Loucy (cell line): ENCODE results near the gene INCENP.
"Not testable (repeated sequence)": the region's sequence is repeated elsewhere in the genome, so short reads cannot be mapped to it uniquely, and the experiment has no call there.

Experiments
- H2AFZ ChIP-seq: fragments of 200-600 bp; sonication (generic); 2 replicates; pipeline ENCODE4 v1.6.0; 2016; ENCODE audit warnings: antibody characterized with exemption, mild to moderate bottlenecking, low read length, moderate library complexity
- H3F3A ChIP-seq: fragments of 200-600 bp; 2 replicates; pipeline ENCODE4 v1.6.0; 2016; ENCODE audit warnings: antibody characterized with exemption, low read depth, mild to moderate bottlenecking
- H3K27me3 ChIP-seq: fragments of 200-600 bp; sonication (generic); 2 replicates; pipeline ENCODE4 v1.6.1; 2014; ENCODE audit warnings: low read length, mild to moderate bottlenecking; ENCODE audit not compliant: insufficient read depth, poor library complexity, severe bottlenecking
- H3K36me3 ChIP-seq: fragments of 200-600 bp; sonication (generic); 2 replicates; pipeline ENCODE4 v1.6.1; 2016; ENCODE audit warnings: low read length; ENCODE audit not compliant: insufficient read depth
- H3K4me1 ChIP-seq: fragments of 200-600 bp; sonication (generic); 2 replicates; pipeline ENCODE4 v1.5.1; 2014; ENCODE audit warnings: low read length, mild to moderate bottlenecking; ENCODE audit not compliant: insufficient read depth, poor library complexity, severe bottlenecking
- H3K4me2 ChIP-seq: fragments of 200-600 bp; sonication (generic); 2 replicates; pipeline ENCODE4 v1.6.0; 2014; ENCODE audit warnings: antibody characterized with exemption, low read length, low read depth, mild to moderate bottlenecking; ENCODE audit not compliant: poor library complexity, severe bottlenecking
- H3K4me3 ChIP-seq: fragments of 200-600 bp; sonication (generic); 2 replicates; pipeline ENCODE4 v1.5.1; 2014; ENCODE audit warnings: low read length, mild to moderate bottlenecking, mixed read lengths; ENCODE audit not compliant: poor library complexity, severe bottlenecking
- H3K79me2 ChIP-seq: fragments of 200-600 bp; sonication (generic); 2 replicates; pipeline ENCODE4 v1.6.1; 2014; ENCODE audit warnings: low read length; ENCODE audit not compliant: insufficient read depth
- H3K9ac ChIP-seq: fragments of 200-600 bp; sonication (generic); 2 replicates; pipeline ENCODE4 v1.6.0; 2014; ENCODE audit warnings: mild to moderate bottlenecking, low read depth, low read length, moderate library complexity; ENCODE audit not compliant: poor library complexity, severe bottlenecking
- H3K9me2 ChIP-seq: fragments of 200-600 bp; sonication (generic); replicated peaks from 2 replicates; pipeline ENCODE4 v1.6.1; 2016; ENCODE audit warnings: low read depth, low read length, mixed read lengths
- H3K9me3 ChIP-seq: fragments of 200-600 bp; sonication (generic); 2 replicates; pipeline ENCODE4 v1.6.1; 2014; ENCODE audit warnings: mild to moderate bottlenecking, antibody characterized with exemption, low read length, low read depth; ENCODE audit not compliant: insufficient read depth
- H4K20me1 ChIP-seq: fragments of 200-600 bp; sonication (generic); 2 replicates; pipeline ENCODE4 v1.6.0; 2014; ENCODE audit warnings: antibody characterized with exemption, low read length, mild to moderate bottlenecking; ENCODE audit not compliant: insufficient read depth, poor library complexity, severe bottlenecking
- CTCF ChIP-seq: fragments of 200-600 bp; sonication (generic); conservative IDR thresholded peaks from 2 replicates; pipeline ENCODE4 v1.5.1; 2014; ENCODE audit warnings: mild to moderate bottlenecking, antibody characterized with exemption, low read length
- EZH2phosphoT487 ChIP-seq: fragments of 200-600 bp; IDR thresholded peaks from 2 replicates; pipeline ENCODE4 v1.6.1; 2018; ENCODE audit warnings: antibody characterized with exemption, mild to moderate bottlenecking, moderate library complexity, borderline replicate concordance

INCENP gene

GRCh38 chr11:62081378-62082291, 42.2 kb upstream of the INCENP start:
- no peaks in the 10 kb centered on the region for H3K79me2 ChIP-seq
- no peak overlapping the region for H3K9ac ChIP-seq
- H3K4me1 ChIP-seq: peaks cover 5% of the 10 kb centered on the region
- no peaks in the 10 kb centered on the region for H3K9me2 ChIP-seq
- no peaks in the 10 kb centered on the region for H4K20me1 ChIP-seq
- no peaks in the 10 kb centered on the region for H3K9me3 ChIP-seq
- H3K4me2 ChIP-seq: peak overlapping the region; percentile 76
- peak overlapping the region; percentile 52 for H3K4me3 ChIP-seq
- no peaks in the 10 kb centered on the region for H3K36me3 ChIP-seq
- no peaks in the 10 kb centered on the region for H3K27me3 ChIP-seq
- H2AFZ ChIP-seq: peak overlapping the region; percentile 91
- no peaks in the 10 kb centered on the region for H3F3A ChIP-seq
- TF ChIP-seq EZH2phosphoT487 (no peak), CTCF (peak; percentile 97)

GRCh38 chr11:62082292-62082657, 41.5 kb upstream of the INCENP start:
- Histone ChIP-seq H3K36me3 (no peaks in the 10 kb centered on the region), H3K9me2 (no peaks in the 10 kb centered on the region), H3K9ac (no peak overlapping the region), H3F3A (no peaks in the 10 kb centered on the region), H3K4me2 (peak overlapping the region; percentile 76), H3K79me2 (no peaks in the 10 kb centered on the region), H3K27me3 (no peaks in the 10 kb centered on the region), H2AFZ (peak overlapping the region; percentile 91; the same call in 1 of the 2 replicates), H3K4me3 (no peak overlapping the region), H3K9me3 (no peaks in the 10 kb centered on the region), H3K4me1 (peaks cover 5% of the 10 kb centered on the region), H4K20me1 (no peaks in the 10 kb centered on the region)
- TF ChIP-seq CTCF (no peak), EZH2phosphoT487 (no peak)

GRCh38 chr11:62084801-62085200, 39.0 kb upstream of the INCENP start:
- not testable (repeated sequence) for H3K4me2 ChIP-seq, H2AFZ ChIP-seq, H3K79me2 ChIP-seq, H3K4me1 ChIP-seq, H3K36me3 ChIP-seq, H3K27me3 ChIP-seq, H3K4me3 ChIP-seq, H3K9me2 ChIP-seq, H3F3A ChIP-seq, H3K9ac ChIP-seq, H4K20me1 ChIP-seq
- H3K9me3 ChIP-seq: peaks cover 14% of the 10 kb centered on the region; the same call in 1 of the 2 replicates

GRCh38 chr11:62087694-62088093, 36.1 kb upstream of the INCENP start:
- Histone ChIP-seq H3K27me3 (no peaks in the 10 kb centered on the region), H3K9me2 (no peaks in the 10 kb centered on the region), H4K20me1 (no peaks in the 10 kb centered on the region), H2AFZ (no peak overlapping the region), H3K36me3 (no peaks in the 10 kb centered on the region), H3K9ac (no peak overlapping the region), H3K79me2 (no peaks in the 10 kb centered on the region), H3K4me3 (no peak overlapping the region), H3K4me2 (no peak overlapping the region), H3K9me3 (peaks cover 14% of the 10 kb centered on the region; the same call in 1 of the 2 replicates), H3F3A (no peaks in the 10 kb centered on the region), H3K4me1 (no peaks in the 10 kb centered on the region)
- no peak for TF ChIP-seq EZH2phosphoT487
- TF ChIP-seq CTCF: no peak
